Measurements from ENCODE around the gene MARK3. TPM values are rescaled to one million over a fixed set of nuclear protein-coding genes. Genes with fewer than 3 reads are reported as not detected.

Gene MARK3
- total RNA-seq, 1 experiment from 2014 or later: 81.9 TPM

DNA sequence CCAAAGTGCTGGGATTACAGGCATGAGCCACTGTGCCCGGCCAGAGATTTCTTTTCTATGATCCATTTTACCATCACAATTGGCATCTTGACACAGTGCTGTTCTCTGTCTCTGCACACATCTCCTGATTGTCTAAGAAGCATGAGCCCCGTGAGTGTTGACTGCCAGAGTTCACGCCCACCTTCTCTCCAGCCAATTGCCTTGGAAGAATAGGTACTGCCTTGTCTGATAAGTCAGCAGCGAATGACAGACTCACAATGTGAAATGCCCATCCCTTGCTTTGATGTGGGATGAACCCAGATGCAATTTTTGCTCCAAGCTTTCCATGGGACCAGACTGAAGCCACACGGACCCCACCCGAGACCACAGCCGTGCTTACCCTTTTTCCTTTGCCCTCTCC lies 31.9 kb upstream of the MARK3 start:
- H3K9me3 ChIP-seq (ENCODE audit: control insufficient read depth, low read depth, low read length): no peaks in the 10 kb centered on the region
- H3K23ac ChIP-seq (ENCODE audit: insufficient read length, low read depth, low read length): no peak overlapping the region
- Mint-ChIP-seq H3K4me1 (peaks cover 17 to 22% of the 10 kb centered on the region in 2 experiments), H3K27me3 (ENCODE audit: low read depth) (no peaks in the 10 kb centered on the region; the same call in 1 of the 2 replicates), H3K9me3 (no peaks in the 10 kb centered on the region; a peak in 1 of 5 replicates), H3K36me3 (ENCODE audit: insufficient read depth in 1 of 3, low read depth in 3 of 3) (no peaks in the 10 kb centered on the region), H3K4me3 (no peak overlapping the region), H3K27ac (peak overlapping the region in 1 of 3 experiments; percentile 17; a peak in 1 of 7 replicates)
- H4K91ac ChIP-seq (ENCODE audit: insufficient read length, low read depth, low read length): no peak overlapping the region
- H3K18ac ChIP-seq (ENCODE audit: insufficient read length, low read depth, low read length): no peak overlapping the region
- TF ChIP-seq, protein P1, sequence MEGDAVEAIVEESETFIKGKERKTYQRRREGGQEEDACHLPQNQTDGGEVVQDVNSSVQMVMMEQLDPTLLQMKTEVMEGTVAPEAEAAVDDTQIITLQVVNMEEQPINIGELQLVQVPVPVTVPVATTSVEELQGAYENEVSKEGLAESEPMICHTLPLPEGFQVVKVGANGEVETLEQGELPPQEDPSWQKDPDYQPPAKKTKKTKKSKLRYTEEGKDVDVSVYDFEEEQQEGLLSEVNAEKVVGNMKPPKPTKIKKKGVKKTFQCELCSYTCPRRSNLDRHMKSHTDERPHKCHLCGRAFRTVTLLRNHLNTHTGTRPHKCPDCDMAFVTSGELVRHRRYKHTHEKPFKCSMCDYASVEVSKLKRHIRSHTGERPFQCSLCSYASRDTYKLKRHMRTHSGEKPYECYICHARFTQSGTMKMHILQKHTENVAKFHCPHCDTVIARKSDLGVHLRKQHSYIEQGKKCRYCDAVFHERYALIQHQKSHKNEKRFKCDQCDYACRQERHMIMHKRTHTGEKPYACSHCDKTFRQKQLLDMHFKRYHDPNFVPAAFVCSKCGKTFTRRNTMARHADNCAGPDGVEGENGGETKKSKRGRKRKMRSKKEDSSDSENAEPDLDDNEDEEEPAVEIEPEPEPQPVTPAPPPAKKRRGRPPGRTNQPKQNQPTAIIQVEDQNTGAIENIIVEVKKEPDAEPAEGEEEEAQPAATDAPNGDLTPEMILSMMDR (conservative IDR thresholded peaks at IDR 0.05): no peak
- H3K4ac ChIP-seq (ENCODE audit: low read depth, low read length): no peak overlapping the region
- no peak overlapping the region for H2AFZ ChIP-seq (ENCODE audit: low read length)
- DNase-seq: no peak
- no peaks in the 10 kb centered on the region for H3K23me2 ChIP-seq (ENCODE audit: insufficient read length, low read depth, low read length, poor library complexity, severe bottlenecking)
- H2BK12ac ChIP-seq (ENCODE audit: insufficient read length, low read depth, low read length): no peak overlapping the region
- peaks cover 4% of the 10 kb centered on the region for H3K4me1 ChIP-seq (ENCODE audit: insufficient read depth, low read length)
- H3K14ac ChIP-seq (ENCODE audit: insufficient read depth, low read length): no peak overlapping the region
- no peak overlapping the region for H2BK15ac ChIP-seq (ENCODE audit: low read depth, low read length)
- no peak overlapping the region for H4K5ac ChIP-seq (ENCODE audit: insufficient read length, low read depth, low read length)
- H4K8ac ChIP-seq (replicated peaks; ENCODE audit: insufficient read length, low read depth, low read length): no peak overlapping the region
- no peaks in the 10 kb centered on the region for H3K79me1 ChIP-seq (ENCODE audit: insufficient read depth, low read depth, low read length, poor library complexity, severe bottlenecking)
- H2BK120ac ChIP-seq (ENCODE audit: low read depth, low read length, poor library complexity, severe bottlenecking): no peak overlapping the region
- no peak overlapping the region for H3K27ac ChIP-seq (ENCODE audit: insufficient read length, low read depth, low read length)
- WGBS (ENCODE audit: extremely low coverage, insufficient read length, low lambda C conversion rate): no CpG with 5 or more reads among the region's 7 CpGs
- no peak overlapping the region for H2BK20ac ChIP-seq (ENCODE audit: low read depth, low read length, poor library complexity, severe bottlenecking)
- H2AK5ac ChIP-seq (ENCODE audit: insufficient read length, low read length): no peak overlapping the region
- no peak overlapping the region for H2BK5ac ChIP-seq (ENCODE audit: insufficient read length, low read length)
- H3K27me3 ChIP-seq (ENCODE audit: insufficient read depth, low read length): no peaks in the 10 kb centered on the region
- peaks cover 3% of the 10 kb centered on the region for H4K20me1 ChIP-seq (ENCODE audit: control insufficient read depth, insufficient read depth, insufficient read length)
- H3K4me2 ChIP-seq (ENCODE audit: insufficient read depth, insufficient read length, low read length): no peak overlapping the region
- H3K9ac ChIP-seq (ENCODE audit: extremely low read depth, insufficient read length, low read length): no peak overlapping the region
- H3K56ac ChIP-seq (ENCODE audit: insufficient read length, low read depth, low read length): no peak overlapping the region
- H3K79me2 ChIP-seq (ENCODE audit: insufficient read depth, low read length): no peaks in the 10 kb centered on the region
- H3T11ph ChIP-seq (ENCODE audit: low read length): no peak overlapping the region

Data from H9 (cell line).